Measurements from ENCODE around the gene ZNF513. TPM values are rescaled to one million over a fixed set of nuclear protein-coding genes. Genes with fewer than 3 reads are reported as not detected.
A peak's percentile ranks its signal among the peaks of the same experiment; 100 is the strongest.

The ZNF513 gene
- total RNA-seq, 4 donors from 2014 or later: 6.6 to 16.3 (median 11.0) TPM

- peaks cover 0 to 52% (median 21%) of the 10 kb centered on the region in 3 donors for H3K4me1 ChIP-seq
- H3K36me3 ChIP-seq: peaks cover 0 to 73% of the 10 kb centered on the region in 2 donors
- no peaks in the 10 kb centered on the region for H3K9me3 ChIP-seq
- ATAC-seq: no peak
- no peak overlapping the region for H3K4me3 ChIP-seq
- TF ChIP-seq POLR2A (IDR thresholded peaks at IDR 0.05): peak in 1 of 2 donors; percentile 8
- no peak for TF ChIP-seq POLR2AphosphoS5 (IDR thresholded peaks at IDR 0.05)
- 75% methylated on average over 2 of the region's 10 CpGs; no CpG with 5 or more reads in 1 of the 2 donors for WGBS, 2 donors (ENCODE audit: low coverage in 1 of 2)
- no peaks in the 10 kb centered on the region for H3K27me3 ChIP-seq
- H3K27ac ChIP-seq: no peak overlapping the region
Observed at GRCh38 chr2:27376866-27377617, 3.5 kb downstream of the ZNF513 start.

GRCh38 chr2:27376151-27376865 lies 4.2 kb downstream of the ZNF513 start:
- WGBS, 2 donors (ENCODE audit: low coverage in 1 of 2): 64 to 72% methylated on average over 4 to 8 of the region's 16 CpGs
- Histone ChIP-seq H3K27me3 (no peaks in the 10 kb centered on the region), H3K4me3 (no peak overlapping the region), H3K36me3 (peaks cover 0 to 67% of the 10 kb centered on the region in 2 donors), H3K9me3 (no peaks in the 10 kb centered on the region), H3K27ac (no peak overlapping the region), H3K4me1 (peaks cover 2 to 56% (median 28%) of the 10 kb centered on the region in 3 donors)
- ATAC-seq: no peak
- TF ChIP-seq POLR2A (IDR thresholded peaks at IDR 0.05) (no peak), CTCF (IDR thresholded peaks at IDR 0.05) (no peak), POLR2AphosphoS5 (IDR thresholded peaks at IDR 0.05) (no peak), EP300 (IDR thresholded peaks at IDR 0.05) (no peak)

GRCh38 chr2:27375513-27376099 lies 4.9 kb downstream of the ZNF513 start:
- peaks cover 0 to 67% of the 10 kb centered on the region in 2 donors for H3K36me3 ChIP-seq
- no peak overlapping the region for H3K27ac ChIP-seq
- peaks cover 4 to 54% (median 24%) of the 10 kb centered on the region in 3 donors for H3K4me1 ChIP-seq
- no peaks in the 10 kb centered on the region for H3K9me3 ChIP-seq
- no peak for ATAC-seq
- no peaks in the 10 kb centered on the region for H3K27me3 ChIP-seq
- 80% methylated on average over 1 of the region's 20 CpGs; no CpG with 5 or more reads in 1 of the 2 donors for WGBS, 2 donors (ENCODE audit: low coverage in 1 of 2)
- no peak overlapping the region for H3K4me3 ChIP-seq
- TF ChIP-seq EP300 (IDR thresholded peaks at IDR 0.05): no peak
- TF ChIP-seq POLR2A (IDR thresholded peaks at IDR 0.05): no peak
- no peak for TF ChIP-seq CTCF (IDR thresholded peaks at IDR 0.05)
- no peak for TF ChIP-seq POLR2AphosphoS5 (IDR thresholded peaks at IDR 0.05)

GRCh38 chr2:27373567-27373966 lies 7.0 kb downstream of the ZNF513 start:
- TF ChIP-seq POLR2A (IDR thresholded peaks at IDR 0.05) (no peak), POLR2AphosphoS5 (IDR thresholded peaks at IDR 0.05) (no peak), CTCF (IDR thresholded peaks at IDR 0.05) (no peak), EP300 (IDR thresholded peaks at IDR 0.05) (no peak)
- H3K36me3 ChIP-seq: peaks cover 0 to 69% of the 10 kb centered on the region in 2 donors
- no peak for ATAC-seq

GRCh38 chr2:27372937-27373336 lies 7.6 kb downstream of the ZNF513 start:
- Histone ChIP-seq H3K27me3 (no peaks in the 10 kb centered on the region), H3K4me3 (no peak overlapping the region), H3K9me3 (no peaks in the 10 kb centered on the region), H3K36me3 (peaks cover 0 to 69% of the 10 kb centered on the region in 2 donors), H3K4me1 (peaks cover 10 to 49% (median 24%) of the 10 kb centered on the region in 3 donors), H3K27ac (no peak overlapping the region)
- WGBS, 2 donors (ENCODE audit: low coverage in 1 of 2): 60 to 79% methylated on average over 1 to 6 of the region's 6 CpGs
- TF ChIP-seq POLR2A (IDR thresholded peaks at IDR 0.05) (no peak), CTCF (IDR thresholded peaks at IDR 0.05) (no peak), EP300 (IDR thresholded peaks at IDR 0.05) (no peak), POLR2AphosphoS5 (IDR thresholded peaks at IDR 0.05) (no peak)
- ATAC-seq: no peak

More at GRCh38 chr2:27373567-27373966, 7.0 kb downstream of the ZNF513 start:
- H3K27me3 ChIP-seq: no peaks in the 10 kb centered on the region
- 82% methylated on average over 2 of the region's 5 CpGs; no CpG with 5 or more reads in 1 of the 2 donors for WGBS, 2 donors (ENCODE audit: low coverage in 1 of 2)
- no peak overlapping the region for H3K27ac ChIP-seq
- H3K9me3 ChIP-seq: no peaks in the 10 kb centered on the region
- H3K4me1 ChIP-seq: peaks cover 10 to 49% (median 24%) of the 10 kb centered on the region in 3 donors
- H3K4me3 ChIP-seq: no peak overlapping the region
